Left ventricle myocardium superior (tissue), 1 donor: Measurements from ENCODE around the gene CLASP2. TPM values are rescaled to one million over a fixed set of nuclear protein-coding genes. Genes with fewer than 3 reads are reported as not detected.
"Not testable (repeated sequence)": the region's sequence is repeated elsewhere in the genome, so short reads cannot be mapped to it uniquely, and the experiment has no call there.

ENCODE experiments used
- ATAC-seq: fragments of 200-7000 bp; cut with Tn5 transposase; one replicate; pipeline ENCODE4 v1.9.1; 2020; ENCODE audit warnings: mild to moderate bottlenecking, moderate library complexity
- DNase-seq: peaks from one replicate; pipeline ENCODE4 v3.0.0-alpha.2; 2020
- intact Hi-C: fragments of 100-400 bp; cut with micrococcal nuclease; formaldehyde crosslinking; loops from one replicate; pipeline ENCODE4 v1.11.0; 2022
- long read RNA-seq: library from polyadenylated mRNA; unstranded; transcript quantifications from one replicate; pipeline ENCODE4 v2.0.0, GENCODE V29; 2021
- total RNA-seq: library from RNA; stranded (reverse); fragmentation: NEBNext Ultra II Directional; extraction: Animal tissue kit (Norgen Biotek cat#: 25700); gene quantifications from one replicate; pipeline ENCODE4 v1.2.1, GENCODE V29; 2021
- donor health status: DM: no; HTN: yes; CAD: no; lungs with severe emphysema.

CLASP2 gene
- total RNA-seq: 88.1 TPM
- long read RNA-seq, full-length matches to known transcripts: 1 of 50 reads
- long read RNA-seq, partial matches to known transcripts: 19 of 50 reads
- long read RNA-seq, other reads (novel, unspliced or antisense): 30 of 50 reads

- peak; percentile 98 for ATAC-seq
- intact Hi-C loops: loop anchor here (2.0 to 10.0 kb wide), 2 partner anchors 61 to 77 kb away; partner anchors contain the start of gene PDCD6IP
- DNase-seq: peak; percentile 94
Measured at GRCh38 chr3:33717866-33718594, at the start of gene CLASP2. Gene CLASP2 (minus strand): TSS chr3:33718254. CDS start chr3:33718002, 252 bp downstream.

- ATAC-seq (no peak), DNase-seq (no peak)
- intact Hi-C loops: no loop called here
Measured at GRCh38 chr3:33758864-33759263, 40.8 kb upstream of the CLASP2 start.

GRCh38 chr3:33758281-33758680 is 40.2 kb upstream of the CLASP2 start:
- intact Hi-C loops: no loop called here
- ATAC-seq: no peak
- DNase-seq: no peak

GRCh38 chr3:33754391-33754790 is 36.3 kb upstream of the CLASP2 start:
- DNase-seq, ATAC-seq, intact Hi-C loops: not testable (repeated sequence)

GRCh38 chr3:33751336-33751735 is 33.3 kb upstream of the CLASP2 start:
- intact Hi-C loops: no loop called here
- no peak for ATAC-seq
- no peak for DNase-seq

- DNase-seq (no peak), ATAC-seq (no peak)
- intact Hi-C loops: no loop called here
Measured at GRCh38 chr3:33750211-33750548, 32.1 kb upstream of the CLASP2 start.

GRCh38 chr3:33749546-33750210 is 31.6 kb upstream of the CLASP2 start:
- intact Hi-C loops: no loop called here
- ATAC-seq: no peak

GRCh38 chr3:33746416-33747116 is 28.5 kb upstream of the CLASP2 start:
- intact Hi-C loops: no loop called here
- DNase-seq (no peak), ATAC-seq (no peak)

More at GRCh38 chr3:33749546-33750210, 31.6 kb upstream of the CLASP2 start:
- DNase-seq: no peak

GRCh38 chr3:33737146-33737545 is 19.1 kb upstream of the CLASP2 start:
- intact Hi-C loops: no loop called here
- ATAC-seq: no peak

GRCh38 chr3:33732394-33732793 is 14.3 kb upstream of the CLASP2 start:
- DNase-seq: no peak
- no peak for ATAC-seq
- intact Hi-C loops: no loop called here

More at GRCh38 chr3:33737146-33737545, 19.1 kb upstream of the CLASP2 start:
- no peak for DNase-seq

- DNase-seq (no peak), ATAC-seq (no peak)
- intact Hi-C loops: no loop called here
Measured at GRCh38 chr3:33729993-33730392, 11.9 kb upstream of the CLASP2 start.

GRCh38 chr3:33724256-33724655 is 6.2 kb upstream of the CLASP2 start:
- ATAC-seq (no peak), DNase-seq (no peak)
- intact Hi-C loops: no loop called here

GRCh38 chr3:33722626-33723370 is 4.7 kb upstream of the CLASP2 start:
- intact Hi-C loops: no loop called here
- DNase-seq (no peak), ATAC-seq (no peak)

GRCh38 chr3:33722191-33722590 is 4.1 kb upstream of the CLASP2 start:
- ATAC-seq (no peak), DNase-seq (no peak)
- intact Hi-C loops: no loop called here

GRCh38 chr3:33718595-33718907 is 497 bp upstream of the CLASP2 start:
- peak; percentile 5 for ATAC-seq
- no peak for DNase-seq
- intact Hi-C loops: loop anchor here (10.0 kb wide), 1 partner anchor 76 kb away; the partner anchor contains the start of gene PDCD6IP

- intact Hi-C loops: loop anchor here (2.0 to 10.0 kb wide), 2 partner anchors 61 to 77 kb away; partner anchors contain the start of gene PDCD6IP
- DNase-seq (peak; percentile 76), ATAC-seq (peak; percentile 82)
Measured at GRCh38 chr3:33717616-33717865, 513 bp downstream of the CLASP2 start.

- intact Hi-C loops: loop anchor here (2.0 to 10.0 kb wide), 2 partner anchors 59 to 79 kb away; partner anchors contain the start of gene PDCD6IP
- ATAC-seq (no peak), DNase-seq (no peak)
Measured at GRCh38 chr3:33716227-33716626, 1.8 kb downstream of the CLASP2 start.

GRCh38 chr3:33711100-33711499 is 7.0 kb downstream of the CLASP2 start:
- intact Hi-C loops: loop anchor here (10.0 kb wide), 1 partner anchor 84 kb away; the partner anchor contains the start of gene PDCD6IP
- ATAC-seq: no peak
- no peak for DNase-seq

- DNase-seq (no peak), ATAC-seq (no peak)
- intact Hi-C loops: no loop called here
Measured at GRCh38 chr3:33706056-33706455, 12.0 kb downstream of the CLASP2 start.
